Hindlimb muscle (tissue), 1 donor: ENCODE results near the gene P2RX4. TPM values are rescaled to one million over a fixed set of nuclear protein-coding genes. Genes with fewer than 3 reads are reported as not detected.
"Not testable (repeated sequence)": the region's sequence is repeated elsewhere in the genome, so short reads cannot be mapped to it uniquely, and the experiment has no call there.

Experiments used
- DNase-seq: peaks from one replicate; pipeline ENCODE4 v3.0.0-alpha.2; 2013
- polyA plus RNA-seq: library from polyadenylated mRNA; unstranded; fragments of 120-200 nt; gene quantifications from one replicate; pipeline ENCODE4 v1.2.1, GENCODE V29; 2013; ENCODE audit not compliant: insufficient read length

Gene P2RX4
- 11.9 TPM for polyA plus RNA-seq

- peak; percentile 89 for DNase-seq
These were observed at the start of gene P2RX4 for GRCh38 chr12:121209624-121210572. Gene P2RX4, plus strand, starts transcription at chr12:121210129. Its CDS starts 36 bp downstream, at chr12:121210165.

GRCh38 chr12:121162384-121162783 is 47.5 kb upstream of the P2RX4 start:
- DNase-seq: no peak

- no peak for DNase-seq
These were observed 46.9 kb upstream of the P2RX4 start for GRCh38 chr12:121162985-121163384.

GRCh38 chr12:121164839-121165238 is 45.1 kb upstream of the P2RX4 start:
- DNase-seq: not testable (repeated sequence)

- DNase-seq: no peak
These were observed 44.6 kb upstream of the P2RX4 start for GRCh38 chr12:121165316-121165715.

GRCh38 chr12:121166356-121166755 is 43.6 kb upstream of the P2RX4 start:
- DNase-seq: no peak

GRCh38 chr12:121167232-121167820 is 42.6 kb upstream of the P2RX4 start:
- no peak for DNase-seq

GRCh38 chr12:121167951-121168350 is 42.0 kb upstream of the P2RX4 start:
- no peak for DNase-seq

- peak; percentile 19 for DNase-seq
These were observed 39.8 kb upstream of the P2RX4 start for GRCh38 chr12:121170151-121170550.

- no peak for DNase-seq
These were observed 39.2 kb upstream of the P2RX4 start for GRCh38 chr12:121170611-121171260.

- no peak for DNase-seq
These were observed 37.8 kb upstream of the P2RX4 start for GRCh38 chr12:121172145-121172544.

GRCh38 chr12:121175383-121176119 is 34.4 kb upstream of the P2RX4 start:
- DNase-seq: peak; percentile 38

- no peak for DNase-seq
These were observed 33.0 kb upstream of the P2RX4 start for GRCh38 chr12:121176826-121177529.

GRCh38 chr12:121181181-121181580 is 28.7 kb upstream of the P2RX4 start:
- DNase-seq: no peak

- no peak for DNase-seq
These were observed 27.6 kb upstream of the P2RX4 start for GRCh38 chr12:121182222-121182893.

GRCh38 chr12:121184425-121184824 is 25.5 kb upstream of the P2RX4 start:
- DNase-seq: no peak

GRCh38 chr12:121184984-121185889 is 24.7 kb upstream of the P2RX4 start:
- no peak for DNase-seq

GRCh38 chr12:121186826-121187225 is 23.1 kb upstream of the P2RX4 start:
- DNase-seq: no peak

- DNase-seq: no peak
These were observed 22.4 kb upstream of the P2RX4 start for GRCh38 chr12:121187501-121187900.

GRCh38 chr12:121188227-121188626 is 21.7 kb upstream of the P2RX4 start:
- no peak for DNase-seq
